ENCODE results near the gene CD72. TPM values are rescaled to one million over a fixed set of nuclear protein-coding genes. Genes with fewer than 3 reads are reported as not detected.

CD72 gene
- total RNA-seq, 1 donor from 2014 or later: 2.1 TPM

DNA sequence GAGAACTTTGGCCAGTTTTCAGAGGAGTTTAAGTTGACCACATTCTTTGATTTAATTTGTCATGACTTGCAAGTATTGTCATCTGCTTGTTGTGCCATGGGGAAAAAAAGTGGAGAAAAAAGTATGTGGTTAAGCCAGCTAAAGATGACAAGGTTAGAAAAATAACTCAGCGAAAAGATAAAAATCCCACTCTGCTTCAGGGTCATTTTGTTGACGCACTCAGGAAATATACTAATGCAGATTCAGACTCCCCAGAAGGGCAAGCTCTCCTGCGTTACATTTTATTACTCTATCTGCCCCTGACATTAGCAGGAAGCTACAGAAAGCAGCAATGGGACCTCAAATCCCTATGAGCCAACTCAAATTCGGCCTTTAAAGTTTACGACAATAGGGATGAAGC is 40.7 kb downstream of the CD72 start:
- Histone ChIP-seq H3K4me1 (ENCODE audit: control insufficient read depth in 3 of 3, insufficient read depth in 3 of 3, low read length in 3 of 3) (no peaks in the 10 kb centered on the region), H3K9ac (ENCODE audit: low read depth in 1 of 3, low read length in 3 of 3) (no peak overlapping the region), H3K27ac (ENCODE audit: low read depth, low read length) (no peak overlapping the region), H3K9me3 (ENCODE audit: control insufficient read depth in 3 of 3, low read length in 3 of 3) (no peaks in the 10 kb centered on the region), H3K27me3 (ENCODE audit: control insufficient read depth in 3 of 3, insufficient read depth in 3 of 3, low read length in 3 of 3) (no peaks in the 10 kb centered on the region), H3K4me3 (ENCODE audit: low read length in 3 of 3) (no peak overlapping the region), H3K36me3 (ENCODE audit: control insufficient read depth in 3 of 3, insufficient read depth in 3 of 3, low read length in 3 of 3) (no peaks in the 10 kb centered on the region)

DNA sequence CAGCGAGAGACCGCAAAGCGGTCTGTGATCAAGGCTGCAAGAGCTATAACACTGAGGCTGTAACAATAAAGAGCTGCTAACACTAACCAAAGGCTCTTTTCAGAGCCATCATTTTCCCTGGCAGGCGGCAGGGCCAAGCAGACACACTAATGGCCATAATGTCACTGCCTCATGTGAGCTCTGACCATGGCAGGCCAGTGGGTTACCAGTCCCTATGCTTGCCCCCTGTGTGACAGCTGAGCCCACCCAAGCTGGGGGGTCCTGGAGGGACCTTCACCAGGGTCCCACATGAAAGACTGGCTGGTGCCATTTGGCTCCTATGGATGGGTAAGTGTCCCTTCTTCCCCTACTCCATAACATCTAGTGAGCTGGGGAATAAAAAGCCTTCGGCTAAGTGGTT is 42.7 kb downstream of the CD72 start:
- H3K36me3 ChIP-seq (ENCODE audit: control insufficient read depth in 3 of 3, insufficient read depth in 3 of 3, low read length in 3 of 3): no peaks in the 10 kb centered on the region
- H3K9me3 ChIP-seq (ENCODE audit: control insufficient read depth in 3 of 3, low read length in 3 of 3): no peaks in the 10 kb centered on the region
- no peak overlapping the region for H3K9ac ChIP-seq (ENCODE audit: low read depth in 1 of 3, low read length in 3 of 3)
- no peaks in the 10 kb centered on the region for H3K4me1 ChIP-seq (ENCODE audit: control insufficient read depth in 3 of 3, insufficient read depth in 3 of 3, low read length in 3 of 3)
- no peaks in the 10 kb centered on the region for H3K27me3 ChIP-seq (ENCODE audit: control insufficient read depth in 3 of 3, insufficient read depth in 3 of 3, low read length in 3 of 3)
- no peak overlapping the region for H3K4me3 ChIP-seq (ENCODE audit: low read length in 3 of 3)
- no peak overlapping the region for H3K27ac ChIP-seq (ENCODE audit: low read depth, low read length)

DNA sequence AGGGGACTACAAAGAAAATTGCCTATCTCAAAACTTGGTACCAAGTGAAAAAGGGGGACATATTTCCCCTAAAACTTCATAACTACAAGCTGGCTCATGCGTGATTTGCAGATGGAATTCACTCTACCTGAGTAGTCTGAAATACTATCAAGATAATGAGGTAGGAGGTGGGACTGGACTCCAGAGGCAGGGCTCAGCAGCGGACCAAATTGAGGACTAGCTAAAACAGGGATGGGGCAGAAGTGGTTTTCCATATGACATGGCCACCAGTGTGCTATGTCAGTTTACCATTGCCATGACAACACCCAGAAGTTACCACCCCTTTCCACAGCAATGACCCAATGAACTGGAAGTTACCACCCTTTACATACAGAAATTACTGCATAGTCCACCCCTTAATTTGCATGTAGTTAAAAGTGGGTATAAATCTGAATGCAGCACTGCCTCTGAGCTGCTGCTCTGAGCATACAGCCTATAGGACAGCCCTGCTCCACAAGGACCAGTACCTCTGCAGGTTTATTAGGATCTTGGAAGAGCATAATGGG is 43.6 kb downstream of the CD72 start:
- no peaks in the 10 kb centered on the region for H3K9me3 ChIP-seq (ENCODE audit: control insufficient read depth in 3 of 3, low read length in 3 of 3)

DNA sequence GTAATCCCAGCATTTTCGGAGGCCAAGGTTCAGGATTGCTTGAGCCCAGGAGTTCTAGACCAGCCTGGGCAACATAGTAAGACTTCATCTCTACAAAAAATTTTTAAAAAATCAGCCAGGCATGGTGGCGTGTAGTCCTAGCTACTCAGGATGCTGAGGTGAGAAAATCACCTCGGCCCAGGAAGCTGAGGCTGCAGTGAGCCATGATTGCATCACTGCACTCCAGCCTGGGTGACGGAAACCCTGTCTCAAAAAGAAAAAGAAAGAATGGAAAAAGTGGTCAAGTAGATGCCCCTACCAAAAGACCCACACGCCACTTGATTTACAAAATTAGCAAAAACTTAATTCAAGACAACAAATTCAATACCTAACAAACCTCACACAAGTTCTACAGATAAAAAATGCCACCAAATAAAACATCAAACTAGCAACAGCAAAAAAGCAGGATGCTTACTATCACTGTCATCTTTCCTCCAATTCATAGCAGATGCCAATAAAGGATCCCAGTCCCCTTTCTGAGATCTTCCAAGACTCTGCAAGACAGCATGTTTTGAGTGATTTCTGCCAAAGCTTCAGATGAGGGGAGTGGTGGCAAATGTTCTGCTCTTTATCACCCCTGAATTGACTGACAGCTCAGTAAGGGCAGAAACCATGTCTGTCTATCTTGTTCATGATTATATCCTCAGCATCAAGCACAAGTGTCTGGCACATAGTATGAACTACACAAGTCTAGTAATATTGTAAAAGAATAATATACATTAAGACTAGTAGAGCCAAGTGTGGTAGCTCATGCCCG is 47.3 kb downstream of the CD72 start:
- no peak overlapping the region for H3K9ac ChIP-seq (ENCODE audit: low read depth in 1 of 3, low read length in 3 of 3)
- no peaks in the 10 kb centered on the region for H3K27me3 ChIP-seq (ENCODE audit: control insufficient read depth in 3 of 3, insufficient read depth in 3 of 3, low read length in 3 of 3)
- H3K4me3 ChIP-seq (ENCODE audit: low read length in 3 of 3): no peak overlapping the region
- H3K4me1 ChIP-seq (ENCODE audit: control insufficient read depth in 3 of 3, insufficient read depth in 3 of 3, low read length in 3 of 3): peaks cover 8 to 21% (median 10%) of the 10 kb centered on the region in 3 donors
- no peak overlapping the region for H3K27ac ChIP-seq (ENCODE audit: low read depth, low read length)
- H3K36me3 ChIP-seq (ENCODE audit: control insufficient read depth in 3 of 3, insufficient read depth in 3 of 3, low read length in 3 of 3): no peaks in the 10 kb centered on the region
- H3K9me3 ChIP-seq (ENCODE audit: control insufficient read depth in 3 of 3, low read length in 3 of 3): no peaks in the 10 kb centered on the region

More for the DNA sequence above, 43.6 kb downstream of the CD72 start:
- Histone ChIP-seq H3K27ac (ENCODE audit: low read depth, low read length) (no peak overlapping the region), H3K4me3 (ENCODE audit: low read length in 3 of 3) (no peak overlapping the region), H3K9ac (ENCODE audit: low read depth in 1 of 3, low read length in 3 of 3) (no peak overlapping the region), H3K36me3 (ENCODE audit: control insufficient read depth in 3 of 3, insufficient read depth in 3 of 3, low read length in 3 of 3) (no peaks in the 10 kb centered on the region), H3K27me3 (ENCODE audit: control insufficient read depth in 3 of 3, insufficient read depth in 3 of 3, low read length in 3 of 3) (no peaks in the 10 kb centered on the region), H3K4me1 (ENCODE audit: control insufficient read depth in 3 of 3, insufficient read depth in 3 of 3, low read length in 3 of 3) (peaks cover 0 to under 1% (median 0%) of the 10 kb centered on the region in 3 donors)

DNA sequence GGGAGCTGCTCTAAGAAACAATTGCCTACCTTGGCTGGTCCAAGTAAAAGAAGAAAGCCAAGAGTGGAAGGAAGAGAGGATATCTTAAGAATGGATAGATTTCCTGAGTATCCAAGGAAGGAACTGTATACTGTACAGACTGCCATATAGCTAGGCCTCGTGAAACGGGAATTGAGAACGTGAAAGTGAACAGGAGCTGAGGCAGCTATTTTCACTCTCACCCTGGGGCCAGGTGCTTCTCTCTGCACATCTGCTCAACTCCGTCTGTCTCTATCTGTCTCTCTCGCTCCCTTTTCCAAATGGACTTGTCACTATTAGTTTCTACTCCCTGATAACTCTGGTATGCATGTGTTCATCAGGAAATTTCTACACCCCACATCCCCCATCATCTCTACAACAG is 49.0 kb downstream of the CD72 start:
- no peaks in the 10 kb centered on the region for H3K36me3 ChIP-seq (ENCODE audit: control insufficient read depth in 3 of 3, insufficient read depth in 3 of 3, low read length in 3 of 3)
- H3K27me3 ChIP-seq (ENCODE audit: control insufficient read depth in 3 of 3, insufficient read depth in 3 of 3, low read length in 3 of 3): no peaks in the 10 kb centered on the region
- no peaks in the 10 kb centered on the region for H3K9me3 ChIP-seq (ENCODE audit: control insufficient read depth in 3 of 3, low read length in 3 of 3)
- no peak overlapping the region for H3K27ac ChIP-seq (ENCODE audit: low read depth, low read length)
- peaks cover 20 to 38% (median 24%) of the 10 kb centered on the region in 3 donors for H3K4me1 ChIP-seq (ENCODE audit: control insufficient read depth in 3 of 3, insufficient read depth in 3 of 3, low read length in 3 of 3)
- H3K9ac ChIP-seq (ENCODE audit: low read depth in 1 of 3, low read length in 3 of 3): no peak overlapping the region
- no peak overlapping the region for H3K4me3 ChIP-seq (ENCODE audit: low read length in 3 of 3)

DNA sequence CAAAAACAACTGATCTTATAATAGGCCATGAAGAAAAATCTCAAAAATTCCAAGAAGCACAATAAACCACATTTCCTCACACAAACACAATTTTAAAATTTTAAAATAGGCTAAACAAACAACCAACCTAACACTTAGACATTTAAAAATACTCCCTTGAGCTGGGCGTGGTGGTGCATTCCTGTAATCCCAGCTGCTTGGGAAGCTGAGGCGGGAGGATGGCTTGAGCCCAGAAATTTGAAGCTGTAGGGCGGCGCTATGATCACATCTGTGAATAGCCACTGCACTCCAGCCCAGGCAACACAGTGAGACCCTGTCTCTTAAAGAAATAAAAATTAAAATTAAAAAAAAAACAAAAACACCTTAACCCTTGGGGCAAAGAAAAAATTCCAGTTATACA is 50.0 kb downstream of the CD72 start:
- peak overlapping the region; percentile 62 for H3K27ac ChIP-seq (ENCODE audit: low read depth, low read length)

DNA sequence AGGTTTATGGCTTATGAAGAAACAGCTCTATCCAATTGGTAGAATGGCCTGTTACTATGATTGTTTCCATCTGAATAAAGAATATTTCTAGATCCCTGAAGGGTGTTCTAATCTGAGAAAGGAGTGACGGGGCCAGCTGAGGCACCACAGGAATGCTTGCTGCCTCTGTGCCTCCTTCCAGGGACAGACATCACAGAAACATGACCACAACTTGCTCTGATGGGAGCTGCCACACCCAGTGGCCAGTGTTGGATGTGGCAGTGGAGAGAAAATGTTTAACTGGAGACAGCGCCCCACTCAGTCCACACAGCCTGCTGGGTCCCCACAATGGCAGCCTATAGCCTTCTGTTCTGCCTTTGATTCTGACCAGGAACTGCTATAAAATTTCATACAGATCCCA is 51.8 kb downstream of the CD72 start:
- peaks cover 0 to 6% (median 3%) of the 10 kb centered on the region in 3 donors for H3K36me3 ChIP-seq (ENCODE audit: control insufficient read depth in 3 of 3, insufficient read depth in 3 of 3, low read length in 3 of 3)
- no peaks in the 10 kb centered on the region for H3K27me3 ChIP-seq (ENCODE audit: control insufficient read depth in 3 of 3, insufficient read depth in 3 of 3, low read length in 3 of 3)
- peaks cover 46 to 65% (median 46%) of the 10 kb centered on the region in 3 donors for H3K4me1 ChIP-seq (ENCODE audit: control insufficient read depth in 3 of 3, insufficient read depth in 3 of 3, low read length in 3 of 3)
- peak overlapping the region; percentile 77 for H3K27ac ChIP-seq (ENCODE audit: low read depth, low read length)
- H3K9me3 ChIP-seq (ENCODE audit: control insufficient read depth in 3 of 3, low read length in 3 of 3): no peaks in the 10 kb centered on the region
- H3K9ac ChIP-seq (ENCODE audit: low read depth in 1 of 3, low read length in 3 of 3): peak overlapping the region in 1 of 3 donors; percentile 18
- no peak overlapping the region for H3K4me3 ChIP-seq (ENCODE audit: low read length in 3 of 3)

More for the DNA sequence above, 50.0 kb downstream of the CD72 start:
- Histone ChIP-seq H3K4me3 (ENCODE audit: low read length in 3 of 3) (no peak overlapping the region), H3K36me3 (ENCODE audit: control insufficient read depth in 3 of 3, insufficient read depth in 3 of 3, low read length in 3 of 3) (no peaks in the 10 kb centered on the region), H3K9ac (ENCODE audit: low read depth in 1 of 3, low read length in 3 of 3) (no peak overlapping the region), H3K4me1 (ENCODE audit: control insufficient read depth in 3 of 3, insufficient read depth in 3 of 3, low read length in 3 of 3) (peaks cover 30 to 49% (median 34%) of the 10 kb centered on the region in 3 donors), H3K9me3 (ENCODE audit: control insufficient read depth in 3 of 3, low read length in 3 of 3) (no peaks in the 10 kb centered on the region), H3K27me3 (ENCODE audit: control insufficient read depth in 3 of 3, insufficient read depth in 3 of 3, low read length in 3 of 3) (no peaks in the 10 kb centered on the region)

DNA sequence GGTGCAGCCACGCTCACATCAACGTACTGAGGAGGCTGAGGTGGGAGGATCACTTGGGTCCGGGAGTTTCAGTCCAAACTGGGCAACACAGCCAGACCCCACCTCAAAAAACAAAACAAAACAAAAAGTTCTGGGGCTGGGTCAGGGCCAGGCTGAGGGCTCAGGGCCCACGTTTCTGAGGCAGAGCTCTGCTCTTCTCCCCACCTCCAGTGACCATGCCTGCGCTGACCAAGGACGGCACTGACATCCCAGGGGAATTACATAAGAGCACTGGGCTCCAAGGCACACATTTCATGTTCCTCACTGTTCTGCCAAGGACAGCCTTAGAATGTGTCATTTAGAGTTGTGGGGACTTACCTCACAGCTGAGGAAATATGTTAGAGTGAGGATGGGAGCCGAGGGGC is 53.6 kb downstream of the CD72 start:
- Histone ChIP-seq H3K27me3 (ENCODE audit: control insufficient read depth in 3 of 3, insufficient read depth in 3 of 3, low read length in 3 of 3) (no peaks in the 10 kb centered on the region), H3K9ac (ENCODE audit: low read depth in 1 of 3, low read length in 3 of 3) (peak overlapping the region in 2 of 3 donors; percentile 57 to 60), H3K4me1 (ENCODE audit: control insufficient read depth in 3 of 3, insufficient read depth in 3 of 3, low read length in 3 of 3) (peaks cover 62 to 82% (median 64%) of the 10 kb centered on the region in 3 donors), H3K4me3 (ENCODE audit: low read length in 3 of 3) (peak overlapping the region in 2 of 3 donors; percentile 14 to 35), H3K9me3 (ENCODE audit: control insufficient read depth in 3 of 3, low read length in 3 of 3) (no peaks in the 10 kb centered on the region), H3K36me3 (ENCODE audit: control insufficient read depth in 3 of 3, insufficient read depth in 3 of 3, low read length in 3 of 3) (peaks cover 2 to 6% (median 3%) of the 10 kb centered on the region in 3 donors), H3K27ac (ENCODE audit: low read depth, low read length) (peak overlapping the region; percentile 77)

DNA sequence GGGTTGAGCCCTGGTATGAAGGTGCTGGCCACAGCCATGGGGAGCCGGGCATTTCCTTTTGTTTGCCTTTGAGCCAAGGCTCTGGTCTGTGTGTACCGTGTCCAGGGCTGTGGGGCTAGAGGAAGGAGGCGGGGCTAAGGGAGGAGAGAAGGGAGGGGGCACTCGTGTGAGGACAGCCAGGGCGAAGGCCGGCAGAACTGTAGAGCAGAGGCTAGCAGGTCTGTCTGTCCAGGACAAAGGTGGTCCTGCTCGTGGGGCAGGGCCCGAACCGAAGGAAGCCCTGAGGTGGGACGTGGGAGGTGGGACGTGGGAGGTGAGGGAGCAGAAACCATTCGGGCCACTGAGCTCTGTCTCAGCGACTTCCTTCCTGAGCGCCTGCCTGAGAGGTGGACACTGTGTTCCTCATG is 54.4 kb downstream of the CD72 start:
- Histone ChIP-seq H3K9me3 (ENCODE audit: control insufficient read depth in 3 of 3, low read length in 3 of 3) (no peaks in the 10 kb centered on the region), H3K9ac (ENCODE audit: low read depth in 1 of 3, low read length in 3 of 3) (peak overlapping the region; percentile 66 to 73 (median 71)), H3K4me3 (ENCODE audit: low read length in 3 of 3) (peak overlapping the region; percentile 62 to 72 (median 66)), H3K27me3 (ENCODE audit: control insufficient read depth in 3 of 3, insufficient read depth in 3 of 3, low read length in 3 of 3) (no peaks in the 10 kb centered on the region), H3K36me3 (ENCODE audit: control insufficient read depth in 3 of 3, insufficient read depth in 3 of 3, low read length in 3 of 3) (peaks cover 7 to 11% (median 8%) of the 10 kb centered on the region in 3 donors), H3K27ac (ENCODE audit: low read depth, low read length) (peak overlapping the region; percentile 77), H3K4me1 (ENCODE audit: control insufficient read depth in 3 of 3, insufficient read depth in 3 of 3, low read length in 3 of 3) (peaks cover 70 to 84% (median 70%) of the 10 kb centered on the region in 3 donors)
